DOHH2 (cell line): ENCODE data around the gene BRAP.

ENCODE experiments used
- H3F3A ChIP-seq: fragments of 200-600 bp; sonication (generic), shearing (Covaris generic); 2 replicates; pipeline ENCODE4 v1.6.0; 2016; ENCODE audit warnings: antibody characterized with exemption, mild to moderate bottlenecking; ENCODE audit not compliant: control insufficient read depth, insufficient read depth
- H3K27ac ChIP-seq: fragments of 200-600 bp; sonication (generic); 2 replicates; pipeline ENCODE4 v1.5.1; 2014; ENCODE audit warnings: low read depth, mild to moderate bottlenecking, low read length, moderate library complexity
- H3K27me3 ChIP-seq: fragments of 200-600 bp; sonication (generic); 2 replicates; pipeline ENCODE4 v1.6.1; 2014; ENCODE audit warnings: mild to moderate bottlenecking, low read length, mixed read lengths; ENCODE audit not compliant: control insufficient read depth
- H3K36me3 ChIP-seq: fragments of 200-600 bp; sonication (generic); 2 replicates; pipeline ENCODE4 v1.6.1; 2014; ENCODE audit warnings: mild to moderate bottlenecking, low read length, moderate library complexity, mixed read lengths; ENCODE audit not compliant: control insufficient read depth
- H3K4me1 ChIP-seq: fragments of 200-600 bp; sonication (generic); 2 replicates; pipeline ENCODE4 v1.6.1; 2014; ENCODE audit warnings: mild to moderate bottlenecking, low read length, mixed read lengths; ENCODE audit not compliant: control insufficient read depth
- H3K4me2 ChIP-seq: fragments of 200-600 bp; sonication (generic); 2 replicates; pipeline ENCODE4 v1.6.0; 2014; ENCODE audit warnings: mild to moderate bottlenecking, low read length, moderate library complexity
- H3K4me3 ChIP-seq: fragments of 200-600 bp; sonication (generic); 2 replicates; pipeline ENCODE4 v1.5.1; 2014; ENCODE audit warnings: mild to moderate bottlenecking, low read length, mixed read lengths
- H3K79me2 ChIP-seq: fragments of 200-600 bp; sonication (generic); 2 replicates; pipeline ENCODE4 v1.6.1; 2014; ENCODE audit warnings: mild to moderate bottlenecking, low read length, mixed read lengths; ENCODE audit not compliant: control insufficient read depth
- H3K9me2 ChIP-seq: fragments of 200-600 bp; sonication (generic); replicated peaks from 2 replicates; pipeline ENCODE4 v1.6.1; 2014; ENCODE audit warnings: mild to moderate bottlenecking, low read length, mixed read lengths; ENCODE audit not compliant: control insufficient read depth
- H3K9me3 ChIP-seq: fragments of 200-600 bp; sonication (generic); 2 replicates; pipeline ENCODE4 v1.6.1; 2014; ENCODE audit warnings: antibody characterized with exemption, low read length, mixed read lengths; ENCODE audit not compliant: control insufficient read depth, insufficient read depth
- H4K20me1 ChIP-seq: fragments of 200-600 bp; sonication (generic); 2 replicates; pipeline ENCODE4 v1.6.0; 2014; ENCODE audit warnings: low read depth, mild to moderate bottlenecking, antibody characterized with exemption, low read length, moderate library complexity; ENCODE audit not compliant: control insufficient read depth, insufficient read depth
- EZH2phosphoT487 ChIP-seq: fragments of 200-600 bp; sonication (generic); IDR thresholded peaks from 2 replicates; pipeline ENCODE4 v1.6.1; 2017; ENCODE audit warnings: borderline replicate concordance, mild to moderate bottlenecking, antibody characterized with exemption, low read length, moderate library complexity, mixed read lengths
- TF ChIP-seq, protein P1 (sequence below): fragments of 200-600 bp; sonication (generic); IDR thresholded peaks from one replicate; pipeline ENCODE4 v1.5.1; 2014; ENCODE audit warnings: antibody characterized with exemption, mild to moderate bottlenecking, low read depth, low read length; ENCODE audit not compliant: poor library complexity, severe bottlenecking

Gene BRAP

DNA sequence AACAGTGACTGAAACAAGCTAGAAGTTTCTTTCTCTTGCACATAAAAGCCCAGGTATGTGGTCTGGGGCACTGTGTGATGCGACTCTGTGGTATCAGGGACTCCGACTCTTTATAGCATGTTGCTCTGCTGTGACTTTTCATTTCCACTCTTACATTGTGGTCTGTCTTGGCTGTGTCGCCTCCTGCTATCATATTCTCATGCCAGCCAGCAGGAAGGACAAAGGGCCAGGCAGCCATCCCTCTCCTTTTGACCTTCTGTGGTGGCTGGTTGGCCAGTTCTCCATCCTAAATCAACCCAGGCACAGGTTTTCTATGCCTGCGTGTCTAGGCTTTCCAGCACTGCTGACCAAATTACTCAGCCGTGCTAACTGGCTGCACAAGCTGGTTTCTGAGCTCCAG is 8.1 kb upstream of the BRAP start:
- Histone ChIP-seq H3K79me2 (no peaks in the 10 kb centered on the region), H3K4me1 (peaks cover 28% of the 10 kb centered on the region), H3K9me2 (no peaks in the 10 kb centered on the region), H3F3A (no peaks in the 10 kb centered on the region; the same call in 1 of the 2 replicates), H4K20me1 (0 out of 2 replicates have a peak, but pooled peaks cover 3% of the 10 kb centered on the region), H3K27ac (no peak overlapping the region), H3K36me3 (peaks cover 41% of the 10 kb centered on the region), H3K4me3 (no peak overlapping the region), H3K4me2 (no peak overlapping the region), H3K27me3 (no peaks in the 10 kb centered on the region), H3K9me3 (no peaks in the 10 kb centered on the region)
- TF ChIP-seq, protein P1, sequence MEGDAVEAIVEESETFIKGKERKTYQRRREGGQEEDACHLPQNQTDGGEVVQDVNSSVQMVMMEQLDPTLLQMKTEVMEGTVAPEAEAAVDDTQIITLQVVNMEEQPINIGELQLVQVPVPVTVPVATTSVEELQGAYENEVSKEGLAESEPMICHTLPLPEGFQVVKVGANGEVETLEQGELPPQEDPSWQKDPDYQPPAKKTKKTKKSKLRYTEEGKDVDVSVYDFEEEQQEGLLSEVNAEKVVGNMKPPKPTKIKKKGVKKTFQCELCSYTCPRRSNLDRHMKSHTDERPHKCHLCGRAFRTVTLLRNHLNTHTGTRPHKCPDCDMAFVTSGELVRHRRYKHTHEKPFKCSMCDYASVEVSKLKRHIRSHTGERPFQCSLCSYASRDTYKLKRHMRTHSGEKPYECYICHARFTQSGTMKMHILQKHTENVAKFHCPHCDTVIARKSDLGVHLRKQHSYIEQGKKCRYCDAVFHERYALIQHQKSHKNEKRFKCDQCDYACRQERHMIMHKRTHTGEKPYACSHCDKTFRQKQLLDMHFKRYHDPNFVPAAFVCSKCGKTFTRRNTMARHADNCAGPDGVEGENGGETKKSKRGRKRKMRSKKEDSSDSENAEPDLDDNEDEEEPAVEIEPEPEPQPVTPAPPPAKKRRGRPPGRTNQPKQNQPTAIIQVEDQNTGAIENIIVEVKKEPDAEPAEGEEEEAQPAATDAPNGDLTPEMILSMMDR: no peak
- TF ChIP-seq EZH2phosphoT487: no peak

DNA sequence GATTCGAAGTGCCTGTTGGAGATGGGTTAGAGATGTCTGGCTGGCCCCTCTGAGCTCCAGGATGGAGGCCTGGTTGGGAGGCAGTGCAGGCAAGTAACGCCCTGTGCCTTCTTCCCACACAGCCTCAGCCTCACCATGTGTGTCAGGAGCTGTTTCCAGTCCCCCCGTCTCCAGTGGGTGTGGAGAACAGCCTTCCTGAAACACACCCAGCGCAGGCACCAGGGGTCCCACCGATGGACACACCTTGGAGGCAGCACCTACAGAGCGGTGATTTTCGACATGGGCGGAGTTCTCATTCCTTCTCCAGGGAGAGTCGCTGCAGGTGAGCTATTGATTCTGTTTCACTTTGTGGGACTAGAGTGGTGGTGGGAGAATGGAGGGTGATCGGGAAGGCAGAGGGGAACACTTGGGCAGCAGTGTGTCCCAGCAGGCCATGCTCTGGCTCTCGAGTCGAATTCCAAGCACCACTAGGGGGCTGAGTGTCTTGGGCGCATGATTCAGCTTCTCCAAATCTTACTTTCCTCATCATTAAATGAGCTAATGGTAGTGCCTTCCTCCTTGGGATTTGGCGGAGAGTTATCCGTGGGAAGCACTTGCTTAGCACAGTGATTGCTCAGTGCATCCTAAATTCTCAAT is 6.9 kb upstream of the BRAP start:
- H3F3A ChIP-seq: no peaks in the 10 kb centered on the region; the same call in 1 of the 2 replicates
- H3K36me3 ChIP-seq: peaks cover 40% of the 10 kb centered on the region
- no peaks in the 10 kb centered on the region for H3K9me3 ChIP-seq
- no peak overlapping the region for H3K4me2 ChIP-seq
- no peaks in the 10 kb centered on the region for H3K27me3 ChIP-seq
- no peaks in the 10 kb centered on the region for H3K9me2 ChIP-seq
- peaks cover 10% of the 10 kb centered on the region for H3K79me2 ChIP-seq
- no peak overlapping the region for H3K4me3 ChIP-seq
- no peak overlapping the region for H3K27ac ChIP-seq
- peaks cover 33% of the 10 kb centered on the region for H3K4me1 ChIP-seq
- H4K20me1 ChIP-seq: 0 out of 2 replicates have a peak, but pooled peaks cover 3% of the 10 kb centered on the region
- TF ChIP-seq EZH2phosphoT487: no peak
- TF ChIP-seq, protein P1: peak; percentile 61

DNA sequence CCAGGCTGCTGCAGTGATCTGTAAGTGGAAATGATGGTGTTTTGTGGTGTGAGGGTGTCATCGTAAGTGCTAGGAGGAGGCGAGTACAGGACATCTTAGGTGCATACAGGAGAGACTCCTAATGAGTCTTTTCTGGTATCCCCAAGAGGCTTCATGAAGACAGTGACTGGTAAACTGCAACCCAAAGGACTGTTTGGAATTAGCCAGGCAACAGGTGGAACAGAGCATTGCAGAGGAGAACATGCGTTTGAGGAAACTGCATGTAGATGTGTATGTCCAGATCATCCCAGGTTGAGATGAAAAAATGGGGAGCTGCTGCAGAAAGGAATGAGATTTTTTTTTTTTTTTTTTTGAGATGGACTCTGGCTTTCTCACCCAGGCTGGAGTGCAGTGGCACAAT is 5.5 kb upstream of the BRAP start:
- TF ChIP-seq, protein P1: no peak
- no peak for TF ChIP-seq EZH2phosphoT487

More for the DNA sequence above, 5.5 kb upstream of the BRAP start:
- Histone ChIP-seq H3K4me3 (no peak overlapping the region), H3K9me2 (no peaks in the 10 kb centered on the region), H3K9me3 (no peaks in the 10 kb centered on the region), H3F3A (peaks cover 5% of the 10 kb centered on the region), H4K20me1 (peaks cover 6% of the 10 kb centered on the region; the same call in 1 of the 2 replicates), H3K4me2 (no peak overlapping the region), H3K36me3 (peaks cover 39% of the 10 kb centered on the region), H3K79me2 (peaks cover 24% of the 10 kb centered on the region), H3K4me1 (peaks cover 36% of the 10 kb centered on the region), H3K27ac (no peak overlapping the region), H3K27me3 (no peaks in the 10 kb centered on the region)
